HG03378 (cell line): Measurements from ENCODE around the gene RABEPK.
A peak's percentile ranks its signal among the peaks of the same experiment; 100 is the strongest.
"Not testable (repeated sequence)": the region's sequence is repeated elsewhere in the genome, so short reads cannot be mapped to it uniquely, and the experiment has no call there.

ENCODE experiments used
- ATAC-seq: cut with Tn5 transposase; IDR thresholded peaks from one replicate; pipeline ENCODE4 v1.9.1; 2021; ENCODE audit warnings: mild to moderate bottlenecking, moderate library complexity; ENCODE audit not compliant: unreplicated experiment

RABEPK gene

DNA sequence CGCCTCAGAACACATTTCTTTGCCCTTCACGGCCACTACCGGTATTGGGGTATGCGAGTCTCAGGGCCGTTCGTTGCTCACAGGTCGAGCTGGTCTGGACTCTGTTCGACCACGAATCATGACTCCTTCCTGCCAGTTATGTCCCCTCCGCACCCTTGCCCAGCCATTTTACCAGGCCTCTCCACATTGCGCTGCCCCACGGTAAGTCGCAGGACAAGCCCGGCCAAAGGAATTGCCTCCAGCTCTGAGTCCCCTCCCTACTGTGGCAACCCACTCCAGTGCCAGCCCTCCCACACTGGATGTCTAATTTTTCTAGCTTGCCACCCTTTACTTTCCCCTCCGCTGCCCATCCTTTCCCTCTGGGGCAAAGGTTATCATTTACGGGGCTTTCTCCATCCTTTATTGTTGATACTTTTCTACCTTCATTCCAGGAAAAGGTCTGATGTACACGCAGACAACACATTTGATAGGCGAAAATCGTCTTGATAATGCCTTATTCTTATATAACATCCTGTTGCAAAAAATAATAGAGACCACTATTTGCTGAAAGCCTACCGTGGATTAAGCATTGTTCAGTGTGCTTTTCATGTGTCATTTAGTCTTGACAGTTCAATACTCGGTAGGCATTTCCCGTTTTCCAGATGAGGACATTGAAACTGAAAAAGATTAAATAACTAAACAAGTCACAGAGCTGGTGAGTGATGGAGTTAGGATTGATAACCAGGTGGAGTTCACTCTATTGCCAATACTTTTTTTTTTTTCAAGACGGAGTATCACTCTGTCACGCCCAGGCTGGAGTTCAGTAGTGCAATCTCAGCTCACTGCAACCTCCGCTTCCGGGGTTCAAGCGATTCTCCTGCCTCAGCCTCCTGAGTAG lies 41.8 kb downstream of the RABEPK start:
- ATAC-seq, result no peak

DNA sequence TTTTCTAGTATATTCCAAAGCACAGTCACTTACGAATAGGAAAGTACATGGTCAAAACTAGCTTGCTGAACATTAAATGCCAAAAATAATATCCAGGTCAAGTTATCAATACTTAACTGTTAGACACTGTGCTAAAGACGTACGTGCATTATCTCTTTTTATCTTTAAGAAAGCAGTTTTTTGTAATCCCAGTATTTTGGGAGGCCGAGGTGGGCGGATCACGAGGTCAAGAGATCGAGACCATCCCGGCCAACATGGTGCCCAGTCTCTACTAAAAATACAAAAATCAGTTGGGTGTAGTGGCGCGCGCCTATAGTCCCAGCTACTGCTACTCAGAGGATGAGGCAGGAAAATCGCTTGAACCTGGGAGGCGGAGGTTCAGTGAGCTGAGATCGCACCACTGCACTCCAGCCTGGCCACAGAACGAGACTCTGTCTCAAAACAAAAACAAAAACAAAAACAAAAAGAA lies 43.5 kb downstream of the RABEPK start:
- no peak for ATAC-seq

- no peak for ATAC-seq
Measured at GRCh38 chr9:125246261-125246667, 45.9 kb downstream of the RABEPK start.

GRCh38 chr9:125254231-125254630 lies 53.9 kb downstream of the RABEPK start:
- ATAC-seq, result no peak

DNA sequence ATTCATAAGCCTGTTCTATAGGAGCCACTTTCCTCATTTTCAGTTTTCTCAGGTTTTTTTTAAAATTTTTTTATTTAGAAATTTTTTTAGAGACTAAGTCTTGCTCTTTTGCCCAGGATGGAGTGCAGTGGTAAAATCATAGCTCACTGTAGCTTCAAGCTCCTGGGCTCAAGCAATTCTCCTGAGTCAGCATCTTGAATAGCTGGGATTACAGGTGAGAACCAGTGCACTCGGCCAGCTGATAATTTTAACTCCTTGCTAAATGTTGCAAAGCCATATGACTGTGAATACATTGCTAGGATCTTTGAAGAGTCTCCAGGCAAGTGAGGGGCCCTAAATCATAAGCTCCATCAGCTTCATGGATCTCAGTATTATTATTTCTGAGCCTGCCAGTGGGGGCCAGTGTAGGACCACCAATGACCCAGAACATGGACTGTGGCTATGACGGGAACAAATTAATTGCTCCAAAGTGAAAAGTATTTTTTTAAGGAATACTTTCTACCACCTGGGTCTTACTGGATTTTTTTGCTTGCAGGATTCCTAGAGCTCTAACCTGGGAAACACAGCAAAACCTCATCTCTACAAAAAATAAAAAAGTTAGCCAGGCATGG lies 55.5 kb downstream of the RABEPK start:
- no peak for ATAC-seq

DNA sequence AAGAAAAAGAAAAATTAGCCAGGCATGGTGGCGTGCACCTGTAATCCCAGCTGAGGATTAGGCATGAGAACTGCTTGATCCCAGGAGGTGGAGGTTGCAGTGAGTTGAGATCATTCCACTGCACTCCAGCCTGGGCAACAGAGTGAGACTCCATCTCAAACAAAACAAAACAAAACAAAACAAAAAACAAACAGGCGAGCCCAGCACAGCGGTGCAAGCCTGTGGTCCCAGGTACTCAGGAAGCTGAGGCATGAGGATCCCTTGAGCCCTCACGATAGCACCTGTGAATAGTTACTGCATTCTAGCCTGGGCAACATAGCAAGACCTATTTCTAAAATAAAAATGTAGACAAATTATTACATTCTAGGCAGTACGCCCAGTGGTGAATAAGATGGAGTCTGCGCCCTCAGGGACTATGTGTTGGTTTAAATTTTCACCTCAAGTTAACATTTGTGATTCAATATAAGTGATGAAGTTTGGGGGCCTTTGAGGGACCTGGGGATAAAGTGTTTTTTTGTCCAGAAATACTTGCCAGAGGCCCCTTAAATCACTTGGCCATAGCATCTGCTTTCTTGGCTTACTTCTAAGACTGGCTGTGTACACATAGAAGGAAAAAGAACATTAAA lies 57.9 kb downstream of the RABEPK start:
- no peak for ATAC-seq

GRCh38 chr9:125258832-125259534 lies 58.6 kb downstream of the RABEPK start:
- no peak for ATAC-seq

DNA sequence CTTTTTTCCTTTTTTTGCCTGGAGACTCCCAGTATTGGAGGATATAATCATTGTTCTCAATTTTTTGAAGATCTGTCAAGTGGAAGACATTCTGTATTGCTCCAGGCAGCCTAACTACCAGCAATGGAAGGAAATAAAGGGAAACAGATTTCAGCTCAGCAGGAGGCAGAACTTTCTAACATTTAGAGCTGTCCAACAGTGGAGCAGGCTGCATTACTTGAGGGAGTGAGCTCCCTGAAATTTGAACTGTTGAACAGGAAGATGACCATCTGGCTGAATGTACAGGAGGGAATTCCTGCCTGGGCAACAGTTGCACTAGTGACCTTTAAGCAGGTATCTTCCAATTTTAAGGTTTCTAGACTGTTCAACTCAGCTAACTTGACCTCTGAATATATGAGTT lies 60.2 kb downstream of the RABEPK start:
- no peak for ATAC-seq

GRCh38 chr9:125261501-125262293 lies 61.4 kb downstream of the RABEPK start, which contains the start of gene GAPVD1:
TSS of gene GAPVD1 (plus strand) at chr9:125261826. CDS start at chr9:125298922, 37,096 bp downstream.
- ATAC-seq, result peak; percentile 76

DNA sequence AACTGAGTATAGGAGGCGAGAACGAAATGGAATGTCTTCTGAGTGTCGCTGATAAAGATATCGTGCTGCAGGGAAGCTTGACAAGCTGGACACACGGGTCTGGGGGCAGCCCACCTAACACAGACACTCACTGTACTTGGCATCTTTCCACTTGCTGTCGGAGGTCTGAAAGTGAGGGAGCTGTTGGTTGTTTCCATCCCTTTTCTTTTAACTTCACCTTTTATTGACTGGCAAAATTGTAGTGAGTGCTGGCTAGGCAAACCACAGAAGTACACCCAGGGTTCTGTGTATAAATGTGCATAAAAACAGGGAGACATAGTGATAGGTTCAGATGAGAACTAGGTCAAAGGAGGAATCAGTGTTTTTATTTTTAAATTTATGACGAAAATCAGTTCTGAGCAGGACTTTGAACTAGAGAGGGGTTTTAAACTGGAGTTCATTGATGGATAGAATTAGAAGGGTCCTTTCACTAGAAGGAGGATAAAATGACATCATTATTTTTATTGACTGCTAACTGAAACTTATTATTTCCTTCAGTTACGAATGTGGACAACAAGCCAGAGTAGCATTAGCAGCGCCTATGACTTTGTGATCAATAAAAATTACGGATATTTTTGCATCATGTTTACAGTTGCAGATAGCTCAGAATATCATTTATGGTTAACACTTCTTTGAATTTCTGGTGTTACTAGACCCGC lies 62.1 kb downstream of the RABEPK start:
- peak; percentile 21 for ATAC-seq

DNA sequence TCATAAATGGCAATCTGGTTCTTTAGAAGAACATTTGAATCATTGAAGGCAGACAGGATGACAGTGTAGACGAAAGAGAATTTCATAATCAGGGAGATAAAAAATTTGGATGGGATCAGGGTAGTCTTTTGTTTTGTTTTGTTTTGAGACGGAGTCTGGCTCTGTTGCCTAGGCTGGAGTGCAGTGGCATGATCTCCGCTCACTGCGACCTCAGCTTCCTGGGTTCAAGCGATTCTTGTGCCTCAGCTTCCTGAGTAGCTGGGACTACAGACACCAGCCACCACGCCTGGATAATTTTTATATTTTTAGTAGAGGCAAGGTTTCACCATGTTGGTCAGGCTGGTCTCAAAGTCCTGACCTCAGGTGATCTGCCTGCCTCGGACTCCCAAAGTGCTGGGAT lies 63.7 kb downstream of the RABEPK start:
- ATAC-seq, result not testable (repeated sequence)

DNA sequence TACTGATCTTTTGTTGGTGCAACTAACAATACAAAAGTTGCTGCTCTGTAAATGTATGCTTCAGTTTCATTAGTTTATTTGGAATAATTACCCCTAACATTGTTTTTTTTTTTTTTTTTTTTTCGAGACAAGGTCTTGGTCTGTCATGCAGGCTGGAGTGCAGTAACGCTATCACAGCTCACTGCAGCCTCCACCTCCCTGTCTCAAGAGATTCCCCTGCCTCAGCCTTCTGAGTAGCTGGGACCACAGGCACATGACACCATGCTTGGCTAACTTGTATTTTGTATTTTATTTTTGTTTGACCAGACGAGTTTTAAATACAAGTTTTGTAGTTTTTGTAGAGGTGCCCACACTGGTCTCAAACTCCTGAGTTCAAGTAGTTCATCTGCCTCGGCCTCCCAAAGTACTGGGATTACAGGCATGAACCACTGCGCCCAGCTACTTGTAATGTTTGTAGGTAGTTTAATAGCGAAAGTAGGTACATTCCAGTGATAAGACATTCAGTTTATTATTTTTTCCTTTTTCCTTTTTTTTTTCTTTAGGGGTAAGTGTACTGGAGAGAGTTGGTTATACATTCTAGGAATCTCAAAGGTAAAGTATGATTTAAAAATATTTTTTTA lies 68.2 kb downstream of the RABEPK start:
- ATAC-seq, result no peak

DNA sequence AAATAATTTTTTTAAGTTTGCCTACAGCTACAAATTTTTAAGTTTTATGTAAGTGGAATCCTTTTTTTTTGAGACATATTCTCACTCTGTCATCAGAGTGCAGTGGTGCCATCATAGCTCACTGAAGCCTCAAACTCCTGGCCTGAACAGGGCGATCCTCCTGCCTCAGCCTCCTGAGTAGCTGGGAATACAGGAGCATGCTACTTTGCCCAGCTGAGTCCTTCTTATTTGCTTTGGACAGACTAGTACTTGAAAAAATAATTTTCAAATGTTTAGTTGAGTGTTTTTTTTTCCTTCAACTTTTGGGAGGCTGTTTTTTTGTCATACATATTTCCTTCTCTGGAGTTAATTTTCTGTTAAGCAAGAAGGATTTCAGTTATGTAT lies 68.7 kb downstream of the RABEPK start:
- ATAC-seq, result no peak

GRCh38 chr9:125271081-125271480 lies 70.7 kb downstream of the RABEPK start:
- ATAC-seq, result no peak

- ATAC-seq, result no peak
Measured at GRCh38 chr9:125272697-125273096, 72.4 kb downstream of the RABEPK start.

DNA sequence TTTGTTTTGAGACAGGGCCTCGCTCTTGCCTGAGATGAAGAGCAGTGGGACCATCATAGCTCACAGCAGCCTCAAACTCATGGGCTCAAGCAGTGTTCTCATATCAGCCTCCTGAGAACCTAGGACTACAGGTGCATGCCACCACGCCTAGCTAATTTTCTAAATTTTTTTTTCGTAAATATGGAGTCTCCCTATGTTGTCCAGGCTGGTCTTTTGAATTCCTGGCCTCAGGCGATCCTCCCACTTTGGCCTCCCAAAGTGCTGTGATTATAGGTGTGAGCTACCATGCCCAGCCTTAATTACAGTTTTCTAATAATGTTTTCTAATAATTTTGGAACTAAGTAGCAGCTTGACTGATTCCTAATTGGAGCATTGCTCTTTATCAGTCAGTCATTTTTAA lies 76.4 kb downstream of the RABEPK start:
- ATAC-seq, result no peak

- no peak for ATAC-seq
Measured at GRCh38 chr9:125277411-125277810, 77.1 kb downstream of the RABEPK start.

DNA sequence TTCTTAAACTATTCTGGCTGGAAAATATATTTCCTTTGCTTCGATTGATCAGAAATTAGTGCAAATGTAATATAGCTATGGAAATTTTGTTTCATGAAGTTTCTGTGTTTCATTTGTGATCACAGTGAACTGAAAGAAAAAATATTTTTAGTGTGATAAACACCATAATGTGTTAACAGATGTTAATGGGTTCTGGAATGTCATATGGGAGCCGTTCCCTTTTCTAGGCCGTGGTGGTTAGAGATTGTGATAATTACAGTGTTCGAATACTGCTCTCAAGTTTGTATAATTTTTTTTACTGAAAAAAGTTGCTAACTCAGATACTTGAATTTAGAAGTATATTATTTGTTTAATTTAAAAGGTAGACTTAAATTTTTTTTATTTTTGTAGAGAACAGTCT lies 80.6 kb downstream of the RABEPK start:
- ATAC-seq, result no peak
